ENCODE measurements around the gene XIRP1.
"Not testable (repeated sequence)": the region's sequence is repeated elsewhere in the genome, so short reads cannot be mapped to it uniquely, and the experiment has no call there.

Gene XIRP1

GRCh38 chr3:39192490-39193092 is at the start of gene XIRP1:
Gene XIRP1 (minus strand): TSS chr3:39192595. CDS start chr3:39189445, 3,150 bp downstream.
- no peak within 1 kb of the TSS for H3K4me3 ChIP-seq (ENCODE audit: low read length in 2 of 2)
- no peaks in the 10 kb centered on the region for H3K4me1 ChIP-seq (ENCODE audit: control insufficient read depth in 2 of 2, insufficient read depth in 2 of 2, low read length in 2 of 2)
- no peak within 1 kb of the TSS for H3K9ac ChIP-seq (ENCODE audit: low read depth in 1 of 2, low read length in 2 of 2)
- H3K27ac ChIP-seq (ENCODE audit: low read depth in 2 of 2, low read length in 2 of 2): no peak within 1 kb of the TSS
- H3K9me3 ChIP-seq (ENCODE audit: control insufficient read depth in 2 of 2, low read length in 2 of 2): no peaks in the 10 kb centered on the region
- no peaks in the 10 kb centered on the region for H3K36me3 ChIP-seq (ENCODE audit: control insufficient read depth in 2 of 2, insufficient read depth in 2 of 2, low read length in 2 of 2)
- H3K27me3 ChIP-seq (ENCODE audit: control insufficient read depth in 2 of 2, insufficient read depth in 2 of 2, low read length in 2 of 2): no peaks in the 10 kb centered on the region

- no peak overlapping the region for H3K27ac ChIP-seq (ENCODE audit: low read depth in 2 of 2, low read length in 2 of 2)
- H3K27me3 ChIP-seq (ENCODE audit: control insufficient read depth in 2 of 2, insufficient read depth in 2 of 2, low read length in 2 of 2): peaks cover 5% of the 10 kb centered on the region in 2 donors
- H3K9me3 ChIP-seq (ENCODE audit: control insufficient read depth in 2 of 2, low read length in 2 of 2): no peaks in the 10 kb centered on the region
Measured at GRCh38 chr3:39241561-39241960, 49.2 kb upstream of the XIRP1 start.

GRCh38 chr3:39237027-39237426 is 44.6 kb upstream of the XIRP1 start:
- peaks cover 2 to 5% of the 10 kb centered on the region in 2 donors for H3K27me3 ChIP-seq (ENCODE audit: control insufficient read depth in 2 of 2, insufficient read depth in 2 of 2, low read length in 2 of 2)
- no peaks in the 10 kb centered on the region for H3K36me3 ChIP-seq (ENCODE audit: control insufficient read depth in 2 of 2, insufficient read depth in 2 of 2, low read length in 2 of 2)
- H3K9ac ChIP-seq (ENCODE audit: low read depth in 1 of 2, low read length in 2 of 2): no peak overlapping the region
- no peak overlapping the region for H3K27ac ChIP-seq (ENCODE audit: low read depth in 2 of 2, low read length in 2 of 2)
- peaks cover 0 to 3% of the 10 kb centered on the region in 2 donors for H3K4me1 ChIP-seq (ENCODE audit: control insufficient read depth in 2 of 2, insufficient read depth in 2 of 2, low read length in 2 of 2)
- no peaks in the 10 kb centered on the region for H3K9me3 ChIP-seq (ENCODE audit: control insufficient read depth in 2 of 2, low read length in 2 of 2)
- H3K4me3 ChIP-seq (ENCODE audit: low read length in 2 of 2): no peak overlapping the region

More at GRCh38 chr3:39241561-39241960, 49.2 kb upstream of the XIRP1 start:
- H3K9ac ChIP-seq (ENCODE audit: low read depth in 1 of 2, low read length in 2 of 2): no peak overlapping the region
- no peak overlapping the region for H3K4me3 ChIP-seq (ENCODE audit: low read length in 2 of 2)
- H3K4me1 ChIP-seq (ENCODE audit: control insufficient read depth in 2 of 2, insufficient read depth in 2 of 2, low read length in 2 of 2): no peaks in the 10 kb centered on the region
- H3K36me3 ChIP-seq (ENCODE audit: control insufficient read depth in 2 of 2, insufficient read depth in 2 of 2, low read length in 2 of 2): no peaks in the 10 kb centered on the region

- H3K4me1 ChIP-seq (ENCODE audit: control insufficient read depth in 2 of 2, insufficient read depth in 2 of 2, low read length in 2 of 2): peaks cover 0 to 3% of the 10 kb centered on the region in 2 donors
- H3K9ac ChIP-seq (ENCODE audit: low read depth in 1 of 2, low read length in 2 of 2): no peak overlapping the region
- peaks cover 2 to 5% of the 10 kb centered on the region in 2 donors for H3K27me3 ChIP-seq (ENCODE audit: control insufficient read depth in 2 of 2, insufficient read depth in 2 of 2, low read length in 2 of 2)
- H3K27ac ChIP-seq (ENCODE audit: low read depth in 2 of 2, low read length in 2 of 2): no peak overlapping the region
- no peaks in the 10 kb centered on the region for H3K36me3 ChIP-seq (ENCODE audit: control insufficient read depth in 2 of 2, insufficient read depth in 2 of 2, low read length in 2 of 2)
- H3K4me3 ChIP-seq (ENCODE audit: low read length in 2 of 2): no peak overlapping the region
- no peaks in the 10 kb centered on the region for H3K9me3 ChIP-seq (ENCODE audit: control insufficient read depth in 2 of 2, low read length in 2 of 2)
Measured at GRCh38 chr3:39234651-39235050, 42.3 kb upstream of the XIRP1 start.

- H3K27me3 ChIP-seq (ENCODE audit: control insufficient read depth in 2 of 2, insufficient read depth in 2 of 2, low read length in 2 of 2): peaks cover 2 to 5% of the 10 kb centered on the region in 2 donors
- H3K27ac ChIP-seq (ENCODE audit: low read depth in 2 of 2, low read length in 2 of 2): no peak overlapping the region
- H3K9ac ChIP-seq (ENCODE audit: low read depth in 1 of 2, low read length in 2 of 2): no peak overlapping the region
Measured at GRCh38 chr3:39232859-39233258, 40.5 kb upstream of the XIRP1 start.

GRCh38 chr3:39230453-39230852 is 38.1 kb upstream of the XIRP1 start:
- Histone ChIP-seq H3K4me1 (ENCODE audit: control insufficient read depth in 2 of 2, insufficient read depth in 2 of 2, low read length in 2 of 2) (peaks cover 0 to 3% of the 10 kb centered on the region in 2 donors), H3K27me3 (ENCODE audit: control insufficient read depth in 2 of 2, insufficient read depth in 2 of 2, low read length in 2 of 2) (no peaks in the 10 kb centered on the region), H3K9me3 (ENCODE audit: control insufficient read depth in 2 of 2, low read length in 2 of 2) (no peaks in the 10 kb centered on the region), H3K27ac (ENCODE audit: low read depth in 2 of 2, low read length in 2 of 2) (no peak overlapping the region), H3K4me3 (ENCODE audit: low read length in 2 of 2) (no peak overlapping the region), H3K36me3 (ENCODE audit: control insufficient read depth in 2 of 2, insufficient read depth in 2 of 2, low read length in 2 of 2) (no peaks in the 10 kb centered on the region), H3K9ac (ENCODE audit: low read depth in 1 of 2, low read length in 2 of 2) (no peak overlapping the region)

More at GRCh38 chr3:39232859-39233258, 40.5 kb upstream of the XIRP1 start:
- Histone ChIP-seq H3K4me1 (ENCODE audit: control insufficient read depth in 2 of 2, insufficient read depth in 2 of 2, low read length in 2 of 2) (peaks cover 0 to 3% of the 10 kb centered on the region in 2 donors), H3K4me3 (ENCODE audit: low read length in 2 of 2) (no peak overlapping the region), H3K36me3 (ENCODE audit: control insufficient read depth in 2 of 2, insufficient read depth in 2 of 2, low read length in 2 of 2) (no peaks in the 10 kb centered on the region), H3K9me3 (ENCODE audit: control insufficient read depth in 2 of 2, low read length in 2 of 2) (no peaks in the 10 kb centered on the region)

GRCh38 chr3:39228496-39228895 is 36.1 kb upstream of the XIRP1 start:
- H3K9me3 ChIP-seq (ENCODE audit: control insufficient read depth in 2 of 2, low read length in 2 of 2): no peaks in the 10 kb centered on the region
- H3K9ac ChIP-seq (ENCODE audit: low read depth in 1 of 2, low read length in 2 of 2): no peak overlapping the region
- H3K27me3 ChIP-seq (ENCODE audit: control insufficient read depth in 2 of 2, insufficient read depth in 2 of 2, low read length in 2 of 2): no peaks in the 10 kb centered on the region
- H3K4me3 ChIP-seq (ENCODE audit: low read length in 2 of 2): no peak overlapping the region
- no peak overlapping the region for H3K27ac ChIP-seq (ENCODE audit: low read depth in 2 of 2, low read length in 2 of 2)
- H3K4me1 ChIP-seq (ENCODE audit: control insufficient read depth in 2 of 2, insufficient read depth in 2 of 2, low read length in 2 of 2): no peaks in the 10 kb centered on the region
- H3K36me3 ChIP-seq (ENCODE audit: control insufficient read depth in 2 of 2, insufficient read depth in 2 of 2, low read length in 2 of 2): no peaks in the 10 kb centered on the region

- not testable (repeated sequence) for H3K4me1 ChIP-seq (ENCODE audit: control insufficient read depth in 2 of 2, insufficient read depth in 2 of 2, low read length in 2 of 2); H3K9me3 ChIP-seq (ENCODE audit: control insufficient read depth in 2 of 2, low read length in 2 of 2); H3K9ac ChIP-seq (ENCODE audit: low read depth in 1 of 2, low read length in 2 of 2); H3K36me3 ChIP-seq (ENCODE audit: control insufficient read depth in 2 of 2, insufficient read depth in 2 of 2, low read length in 2 of 2); H3K27ac ChIP-seq (ENCODE audit: low read depth in 2 of 2, low read length in 2 of 2); H3K4me3 ChIP-seq (ENCODE audit: low read length in 2 of 2); H3K27me3 ChIP-seq (ENCODE audit: control insufficient read depth in 2 of 2, insufficient read depth in 2 of 2, low read length in 2 of 2)
Measured at GRCh38 chr3:39227596-39227995, 35.2 kb upstream of the XIRP1 start.

- no peaks in the 10 kb centered on the region for H3K36me3 ChIP-seq (ENCODE audit: control insufficient read depth in 2 of 2, insufficient read depth in 2 of 2, low read length in 2 of 2)
- H3K9me3 ChIP-seq (ENCODE audit: control insufficient read depth in 2 of 2, low read length in 2 of 2): no peaks in the 10 kb centered on the region
- no peak overlapping the region for H3K4me3 ChIP-seq (ENCODE audit: low read length in 2 of 2)
- no peak overlapping the region for H3K9ac ChIP-seq (ENCODE audit: low read depth in 1 of 2, low read length in 2 of 2)
- H3K27me3 ChIP-seq (ENCODE audit: control insufficient read depth in 2 of 2, insufficient read depth in 2 of 2, low read length in 2 of 2): peaks cover 0 to 3% of the 10 kb centered on the region in 2 donors
- H3K4me1 ChIP-seq (ENCODE audit: control insufficient read depth in 2 of 2, insufficient read depth in 2 of 2, low read length in 2 of 2): no peaks in the 10 kb centered on the region
- no peak overlapping the region for H3K27ac ChIP-seq (ENCODE audit: low read depth in 2 of 2, low read length in 2 of 2)
Measured at GRCh38 chr3:39226106-39226741, 33.8 kb upstream of the XIRP1 start.

- H3K4me1 ChIP-seq (ENCODE audit: control insufficient read depth in 2 of 2, insufficient read depth in 2 of 2, low read length in 2 of 2): no peaks in the 10 kb centered on the region
- no peaks in the 10 kb centered on the region for H3K9me3 ChIP-seq (ENCODE audit: control insufficient read depth in 2 of 2, low read length in 2 of 2)
- peaks cover 0 to 3% of the 10 kb centered on the region in 2 donors for H3K27me3 ChIP-seq (ENCODE audit: control insufficient read depth in 2 of 2, insufficient read depth in 2 of 2, low read length in 2 of 2)
- no peak overlapping the region for H3K27ac ChIP-seq (ENCODE audit: low read depth in 2 of 2, low read length in 2 of 2)
- H3K9ac ChIP-seq (ENCODE audit: low read depth in 1 of 2, low read length in 2 of 2): no peak overlapping the region
- H3K4me3 ChIP-seq (ENCODE audit: low read length in 2 of 2): no peak overlapping the region
- H3K36me3 ChIP-seq (ENCODE audit: control insufficient read depth in 2 of 2, insufficient read depth in 2 of 2, low read length in 2 of 2): no peaks in the 10 kb centered on the region
Measured at GRCh38 chr3:39224288-39224687, 31.9 kb upstream of the XIRP1 start.
